NCI-H1092 (cell line): ENCODE measurements around the gene PTH2.
"Not testable (repeated sequence)": the region's sequence is repeated elsewhere in the genome, so short reads cannot be mapped to it uniquely, and the experiment has no call there.

Experiments
- DNase-seq: peaks from one replicate; lab custom pipeline; 2025; lab: John Stamatoyannopoulos, UW

The PTH2 gene

DNA sequence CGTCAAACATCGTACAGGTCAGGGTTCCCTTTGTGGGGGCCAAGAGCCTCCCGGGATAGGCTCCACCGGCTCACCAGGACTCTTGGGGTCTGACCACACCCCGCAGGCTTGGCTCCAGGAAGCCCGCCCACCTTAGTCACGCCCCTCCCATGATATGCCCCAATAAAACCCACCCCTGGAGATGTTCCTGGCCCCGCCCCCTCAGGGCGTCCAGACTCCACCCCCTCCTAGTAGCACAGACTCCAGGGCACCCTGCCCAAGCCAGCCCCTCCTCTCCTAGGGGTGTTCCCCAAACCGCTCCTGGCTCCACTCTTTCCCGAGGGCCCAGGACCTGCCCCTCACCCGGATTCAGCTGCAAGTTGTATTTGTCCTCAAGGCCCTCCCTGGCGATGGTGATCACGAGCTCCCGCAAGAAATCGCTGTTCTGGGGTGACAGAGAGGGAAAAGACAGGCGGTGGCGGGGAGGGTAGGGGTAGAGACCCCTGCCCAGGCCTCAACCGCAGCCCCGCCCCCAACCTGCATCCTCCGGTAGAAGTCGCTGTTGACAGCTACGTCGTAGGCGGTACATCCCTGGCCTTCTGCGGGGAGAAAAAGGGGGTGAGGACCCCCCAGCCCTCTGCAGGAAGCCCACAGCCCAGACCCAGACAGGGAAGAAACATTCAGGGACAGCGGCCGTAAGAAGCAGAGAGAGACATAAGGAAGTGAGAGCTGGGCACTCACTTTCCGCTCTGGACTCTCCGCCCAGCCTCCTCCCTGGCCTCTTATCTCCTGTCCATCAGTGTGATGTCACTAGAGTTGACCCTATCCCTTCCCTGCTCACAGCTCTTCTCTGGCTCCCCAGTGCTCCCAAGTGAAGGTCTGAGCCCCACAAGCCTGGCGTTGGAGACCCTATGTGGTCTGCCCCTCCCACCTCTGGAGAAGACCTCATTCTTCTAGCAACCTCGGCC, 24.5 kb upstream of the PTH2 start:
- no peak for DNase-seq

DNA sequence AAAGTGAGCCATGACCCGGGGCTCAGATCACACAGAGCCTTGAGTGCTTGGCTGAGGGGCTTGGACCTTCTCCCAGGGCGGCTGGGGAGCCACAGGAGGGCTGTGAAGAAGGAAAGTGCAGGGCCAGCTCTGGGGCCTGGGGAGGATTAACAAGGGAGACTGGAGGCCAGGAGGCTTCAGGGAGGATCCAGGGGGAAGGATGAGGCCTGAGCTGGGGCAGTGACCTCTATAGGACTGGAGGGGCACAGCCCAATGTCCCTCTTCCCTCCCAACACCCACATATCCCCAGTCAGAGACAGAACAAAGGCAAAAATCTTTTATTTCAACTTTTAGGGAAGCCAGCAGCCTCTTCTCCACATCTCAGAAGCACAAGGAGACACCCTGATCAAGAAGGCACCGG, 22.8 kb upstream of the PTH2 start:
- DNase-seq, result no peak

- not testable (repeated sequence) for DNase-seq
These were observed 21.0 kb upstream of the PTH2 start for GRCh38 chr19:49444100-49444700.

- peak; percentile 83 for DNase-seq
These were observed 20.3 kb upstream of the PTH2 start for GRCh38 chr19:49443366-49444099.

DNA sequence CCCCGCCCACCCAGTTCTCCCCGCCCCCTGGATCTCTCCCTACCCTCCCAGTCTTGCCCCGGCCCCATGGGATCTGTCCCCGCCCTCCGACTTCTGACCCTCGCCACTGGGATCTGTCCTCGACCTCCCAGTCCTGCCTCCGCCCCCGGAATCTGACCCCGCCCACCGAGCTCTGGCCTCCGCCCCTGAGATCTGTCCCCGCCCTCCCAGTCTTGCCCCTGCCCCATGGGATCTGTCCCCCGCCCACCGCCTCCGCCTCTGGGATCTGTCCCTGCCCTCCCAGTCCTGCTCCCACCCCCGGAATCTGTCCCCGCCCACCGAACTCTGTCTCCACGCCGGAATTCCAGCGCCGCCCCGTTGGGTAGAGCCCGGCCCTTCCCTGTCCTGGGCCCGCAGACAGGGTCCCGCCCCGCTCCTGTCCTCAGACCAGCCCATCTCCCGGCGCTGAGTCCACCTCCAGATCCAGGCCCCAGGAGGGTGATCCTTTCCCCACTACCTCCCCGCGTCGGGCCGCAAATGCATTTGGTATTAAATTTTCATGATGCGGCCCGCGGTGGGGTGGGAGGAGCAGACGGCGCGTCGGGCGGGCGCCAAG, 19.6 kb upstream of the PTH2 start:
- no peak for DNase-seq

DNA sequence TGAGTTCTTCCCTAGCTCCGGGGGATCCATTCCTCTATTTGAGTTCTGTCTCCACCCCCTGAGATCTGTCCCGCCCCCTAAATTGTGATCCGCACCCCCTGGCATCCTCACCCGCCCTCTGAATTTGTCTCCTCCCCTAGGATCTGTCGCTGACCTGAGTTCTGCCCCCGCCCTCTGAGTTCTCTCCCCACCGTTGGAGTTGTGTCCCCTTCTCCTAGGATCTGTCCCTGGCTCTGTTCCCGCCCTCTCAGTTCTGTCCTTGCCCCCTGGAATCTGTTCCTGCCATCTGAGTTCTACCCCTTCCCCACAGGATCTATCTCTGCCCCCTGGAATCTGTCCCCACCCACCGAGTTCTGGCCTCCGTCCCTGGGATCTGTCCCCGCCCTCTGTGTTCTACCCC, 19.1 kb upstream of the PTH2 start:
- DNase-seq, result no peak

GRCh38 chr19:49441960-49442350, 18.7 kb upstream of the PTH2 start:
- DNase-seq, result no peak

DNA sequence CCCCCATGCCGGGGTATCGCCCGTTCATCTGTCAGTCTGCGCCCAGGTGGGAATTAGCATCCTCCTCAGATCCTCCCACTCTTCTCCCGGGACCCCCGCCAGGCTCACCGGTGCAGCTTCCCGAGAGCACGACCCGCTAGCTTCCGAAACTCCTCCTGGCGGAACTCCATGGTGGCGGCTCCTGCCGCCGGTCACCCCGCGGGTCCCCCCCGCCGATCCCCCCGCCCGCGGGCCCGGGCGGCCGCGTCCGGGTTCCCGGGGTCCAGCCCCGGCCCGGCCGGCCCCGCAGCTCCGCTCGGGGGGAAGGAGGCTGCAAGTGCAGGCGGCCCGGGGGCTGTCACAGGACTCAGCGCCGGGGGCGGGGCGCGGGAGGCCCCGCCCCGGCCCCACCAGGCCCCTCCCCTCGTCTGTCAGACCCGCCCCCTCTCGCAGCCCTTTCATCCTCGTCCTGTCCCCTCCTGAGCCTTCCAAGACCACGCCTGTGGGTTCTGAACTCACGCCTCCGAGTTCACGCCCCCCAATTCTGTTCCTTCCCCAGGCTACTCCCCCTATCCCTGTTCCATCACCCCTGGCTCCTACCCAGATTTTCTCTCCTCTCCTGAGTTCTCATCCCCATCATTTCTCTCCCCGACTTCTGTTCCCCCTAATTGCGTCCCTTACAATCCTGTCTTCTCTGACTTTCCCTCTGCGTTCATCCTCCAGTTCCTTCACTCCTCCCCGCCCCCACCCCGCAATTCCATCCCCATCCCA, 18.1 kb upstream of the PTH2 start, which contains the start of gene SLC17A7:
TSS of gene SLC17A7 (minus strand) at position 318 of the 750 bp plus-strand sequence. CDS start at position 170, 148 bp downstream.
- no peak for DNase-seq

DNA sequence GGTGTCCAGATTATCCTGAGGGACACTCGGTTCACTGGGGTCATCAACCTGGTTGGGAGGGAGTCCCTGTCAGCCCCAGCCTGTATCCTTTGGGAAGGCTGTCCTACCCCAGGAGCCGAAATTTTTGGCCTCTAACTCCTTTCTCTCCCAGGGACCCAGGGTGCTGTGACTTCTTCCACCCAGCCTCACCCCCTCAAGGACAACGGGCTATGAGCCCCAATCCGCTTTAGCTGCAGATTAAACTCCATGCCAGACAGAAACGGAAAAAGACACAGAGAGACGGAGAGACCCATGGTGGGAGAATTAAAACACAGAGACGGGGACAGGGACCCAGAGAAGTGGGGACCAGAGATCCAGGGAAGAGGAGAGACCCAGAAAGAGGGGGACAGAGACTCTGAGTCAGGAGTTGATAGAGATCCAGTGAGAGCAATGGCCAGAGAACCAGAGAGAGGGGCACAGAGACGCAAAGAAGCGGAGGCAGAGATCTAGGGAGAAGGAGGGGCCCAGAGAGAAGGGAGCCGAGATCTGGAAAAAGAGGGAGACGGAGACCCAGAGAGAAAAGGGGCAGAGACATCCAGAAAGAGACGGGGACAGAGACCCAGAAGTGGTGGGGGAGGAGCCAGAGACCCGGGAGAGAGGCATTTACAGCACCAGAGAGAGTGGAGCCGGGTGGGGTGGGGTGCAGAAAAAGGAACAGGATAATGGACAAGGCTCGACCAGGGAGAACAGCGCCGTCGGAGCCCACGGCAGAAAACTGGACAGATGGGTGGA, 17.4 kb upstream of the PTH2 start:
- no peak for DNase-seq

DNA sequence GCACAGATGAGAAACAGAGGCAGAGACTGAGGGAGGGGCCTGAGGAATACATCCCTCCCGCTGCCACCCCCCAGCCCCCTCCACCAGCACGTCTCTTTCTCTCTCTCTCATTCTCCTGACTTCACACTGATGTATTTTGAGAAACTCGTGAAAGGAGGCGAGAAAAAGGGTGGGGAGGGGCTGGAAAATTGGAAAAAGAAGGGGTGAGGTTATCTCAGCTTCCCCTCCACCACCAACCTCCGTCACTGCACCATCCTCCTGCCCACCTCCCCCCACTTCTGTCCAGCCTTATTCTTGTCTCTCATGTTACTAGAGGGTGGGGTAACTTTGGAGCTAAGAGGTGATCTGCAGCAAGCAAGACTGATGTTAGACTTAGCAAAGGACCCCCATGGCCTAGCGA, 16.6 kb upstream of the PTH2 start:
- no peak for DNase-seq

DNA sequence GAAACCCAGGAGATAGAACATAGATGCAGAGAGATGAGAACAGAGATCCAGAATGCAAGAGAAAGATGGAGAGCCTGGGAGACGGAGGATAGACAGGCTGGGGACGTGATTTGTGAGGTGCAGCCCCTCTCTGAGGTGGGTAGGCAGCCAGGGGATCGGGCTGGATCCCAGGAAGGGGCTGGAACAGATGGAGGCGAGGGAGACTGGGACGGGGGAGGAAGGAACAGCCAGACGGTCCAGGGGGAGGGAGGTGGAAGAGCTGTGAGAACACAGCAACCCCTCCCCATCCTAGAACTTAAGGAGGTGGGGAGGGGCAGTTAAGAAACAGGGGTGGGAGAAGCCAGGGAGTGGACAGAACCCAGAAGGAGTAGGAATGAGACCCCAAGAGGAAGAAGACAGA, 15.0 kb upstream of the PTH2 start:
- no peak for DNase-seq

DNA sequence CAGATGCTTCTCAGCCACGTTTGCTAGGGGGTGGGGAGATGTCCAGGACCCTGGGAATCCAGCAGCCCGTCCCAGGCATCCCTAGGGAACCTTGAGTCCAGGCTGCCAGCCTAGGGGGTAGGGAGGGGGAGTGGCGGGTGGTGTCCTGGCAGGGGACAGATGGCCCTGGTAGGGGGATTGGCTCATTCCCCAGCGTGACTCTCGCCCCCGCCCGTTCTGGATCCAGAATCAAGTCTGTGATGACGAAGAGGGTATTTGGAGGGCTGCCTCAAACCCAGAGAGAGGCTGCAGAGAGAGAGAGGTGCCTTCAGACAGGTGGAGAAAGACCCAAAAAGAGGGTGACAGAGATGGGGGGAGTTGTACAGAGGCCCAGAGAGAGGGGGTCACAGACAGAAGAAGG, 14.0 kb upstream of the PTH2 start:
- DNase-seq, result no peak

DNA sequence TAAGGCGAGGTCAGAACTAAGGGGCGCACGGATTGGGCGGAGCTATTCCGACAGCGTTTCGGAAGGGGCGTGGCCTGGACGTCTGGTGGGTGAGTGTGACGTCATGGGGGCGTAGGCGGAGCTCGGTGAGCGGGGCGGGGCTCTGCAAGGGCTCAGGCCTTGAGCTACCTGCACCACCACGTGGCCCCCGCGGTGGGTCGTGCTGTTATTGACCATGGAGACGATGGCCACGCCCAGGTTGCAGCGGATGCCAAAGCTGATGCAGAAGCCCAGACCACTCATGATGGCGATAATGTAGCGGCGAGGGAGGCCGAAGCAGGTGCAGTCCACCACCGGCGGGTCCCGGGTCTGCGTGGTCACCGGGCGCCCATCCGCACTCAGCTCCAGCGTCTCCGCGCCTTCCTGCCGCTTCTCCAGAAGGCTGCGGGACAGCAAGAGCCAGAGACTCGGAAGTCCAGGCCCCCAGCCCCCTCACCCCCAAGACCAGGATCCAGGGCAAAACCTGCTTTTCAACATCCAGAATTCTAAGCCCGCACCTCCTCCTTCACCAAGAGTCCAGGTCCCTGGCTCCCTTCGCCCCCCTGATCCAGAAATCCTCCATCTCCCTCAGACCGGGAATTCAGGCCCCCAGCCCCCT, 13.3 kb upstream of the PTH2 start:
- no peak for DNase-seq

DNA sequence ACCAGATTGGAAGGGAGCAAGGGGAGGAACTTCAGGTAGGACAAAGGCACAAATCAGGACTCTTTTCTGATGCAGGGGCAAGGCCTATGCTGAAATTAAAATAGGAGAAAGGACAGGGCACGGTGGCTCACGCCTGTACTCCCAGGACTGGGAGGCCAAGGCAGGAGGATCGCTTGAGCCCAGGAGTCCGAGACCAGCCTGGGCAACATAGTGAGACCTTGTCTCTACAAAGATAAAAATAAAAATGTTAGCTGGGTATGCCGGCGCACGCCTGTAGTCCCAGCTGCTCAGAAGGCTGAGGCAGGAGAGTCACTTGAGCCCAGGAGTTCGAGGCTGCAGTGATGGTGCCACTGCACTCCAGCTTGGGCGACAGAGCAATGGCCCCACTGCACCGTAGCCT, 12.4 kb upstream of the PTH2 start:
- no peak for DNase-seq

- DNase-seq, result no peak
These were observed 11.8 kb upstream of the PTH2 start for GRCh38 chr19:49434907-49435583.

DNA sequence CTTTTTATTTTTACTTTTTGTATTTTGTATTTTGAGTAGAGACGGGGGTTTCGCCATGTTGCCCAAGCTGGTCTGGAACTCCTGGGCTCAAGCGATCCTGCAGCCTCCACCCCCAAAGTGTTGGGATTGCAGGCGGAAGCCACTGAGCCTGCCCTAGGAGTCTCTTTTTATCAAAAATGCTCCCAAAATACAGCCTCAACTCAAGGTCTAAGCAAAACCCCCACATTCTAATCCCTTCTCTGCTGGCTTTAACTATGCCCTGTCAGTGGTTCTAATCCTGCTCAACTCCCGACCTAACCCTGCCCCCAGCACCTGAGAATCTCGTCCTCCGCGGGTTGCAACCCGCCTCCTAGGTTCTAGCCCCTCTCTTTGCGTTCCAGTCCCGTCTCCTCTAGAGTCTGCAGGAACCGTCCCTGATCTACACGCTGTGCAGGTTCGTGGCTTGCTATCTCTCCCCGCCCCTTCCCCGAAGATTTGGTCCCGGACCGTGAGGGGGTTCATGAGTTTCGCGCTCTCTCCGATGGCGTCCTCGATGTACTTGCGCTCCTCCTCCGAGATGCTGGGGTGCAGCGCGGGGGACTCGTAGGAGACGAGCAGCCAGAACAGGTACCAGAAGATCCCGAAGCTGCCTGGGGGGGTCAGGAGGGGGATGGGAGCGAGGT, 10.1 kb upstream of the PTH2 start:
- no peak for DNase-seq

GRCh38 chr19:49432141-49433073, 9.2 kb upstream of the PTH2 start:
- DNase-seq, result no peak

DNA sequence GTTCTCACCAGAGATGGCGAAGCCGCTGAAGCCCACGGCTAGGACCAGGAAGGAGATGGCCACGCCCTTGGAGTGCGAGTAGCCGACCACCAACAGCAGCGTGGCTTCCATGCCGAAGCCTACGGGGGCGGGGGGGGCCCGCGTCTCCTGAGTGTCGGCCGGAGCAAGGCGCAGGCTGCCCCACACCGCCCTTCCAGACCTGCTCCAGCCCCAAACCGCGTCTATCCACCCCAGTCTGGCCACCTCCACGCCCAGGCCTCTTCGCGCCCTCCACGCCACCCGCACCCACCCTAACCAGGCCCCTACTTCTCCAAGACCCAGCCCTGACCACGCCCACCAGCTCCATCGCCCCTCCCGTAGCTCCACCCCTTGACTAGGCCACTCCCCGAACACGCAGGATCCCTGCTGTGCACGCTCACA, 8.1 kb upstream of the PTH2 start:
- no peak for DNase-seq
